ENCODE measurements around the gene FANCE.
"Not testable (repeated sequence)": the region's sequence is repeated elsewhere in the genome, so short reads cannot be mapped to it uniquely, and the experiment has no call there.

The FANCE gene

GRCh38 chr6:35432291-35432690 is 19.8 kb upstream of the FANCE start:
- no peak for DNase-seq (ENCODE audit: low read depth, low spot score)

- not testable (repeated sequence) for DNase-seq (ENCODE audit: low read depth, low spot score)
These were observed 19.4 kb upstream of the FANCE start for GRCh38 chr6:35432702-35433101.

DNA sequence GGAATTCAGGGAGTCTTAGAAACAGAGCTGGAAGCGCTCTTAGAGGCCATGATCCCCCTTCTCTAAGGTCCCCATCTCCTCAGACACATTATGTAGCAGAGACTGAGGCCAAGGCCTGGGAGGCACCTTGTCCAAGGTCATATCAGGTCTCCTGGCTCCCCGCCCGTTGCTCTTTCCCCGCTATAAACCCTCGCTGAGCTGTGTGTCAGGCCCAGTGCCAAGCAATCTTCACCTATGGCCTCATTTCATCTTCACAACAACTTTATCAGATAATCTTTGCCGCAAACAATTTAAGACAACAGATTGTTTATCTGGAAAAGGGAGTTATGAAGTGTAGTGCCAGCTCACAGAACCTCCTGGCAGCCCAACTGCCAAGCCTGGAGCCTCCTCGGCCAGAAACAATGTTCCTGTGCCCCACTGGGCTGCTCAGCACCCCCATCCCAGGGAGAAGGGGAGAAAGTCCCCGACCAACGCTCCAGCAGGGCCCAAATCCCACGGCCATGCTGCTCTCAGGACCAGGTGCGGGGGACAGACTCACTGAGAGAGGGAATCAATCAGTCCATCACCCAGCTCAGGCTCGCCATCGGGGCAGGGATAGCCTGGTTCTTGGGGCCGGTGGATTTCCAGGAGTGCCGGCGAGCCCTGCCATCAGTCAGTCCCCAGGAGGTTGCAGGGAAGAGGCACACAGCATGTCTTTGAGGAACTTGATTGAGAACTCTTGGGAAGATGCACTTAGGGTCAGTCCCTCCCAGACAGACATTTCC is 16.9 kb upstream of the FANCE start:
- DNase-seq (ENCODE audit: low read depth, low spot score): no peak

DNA sequence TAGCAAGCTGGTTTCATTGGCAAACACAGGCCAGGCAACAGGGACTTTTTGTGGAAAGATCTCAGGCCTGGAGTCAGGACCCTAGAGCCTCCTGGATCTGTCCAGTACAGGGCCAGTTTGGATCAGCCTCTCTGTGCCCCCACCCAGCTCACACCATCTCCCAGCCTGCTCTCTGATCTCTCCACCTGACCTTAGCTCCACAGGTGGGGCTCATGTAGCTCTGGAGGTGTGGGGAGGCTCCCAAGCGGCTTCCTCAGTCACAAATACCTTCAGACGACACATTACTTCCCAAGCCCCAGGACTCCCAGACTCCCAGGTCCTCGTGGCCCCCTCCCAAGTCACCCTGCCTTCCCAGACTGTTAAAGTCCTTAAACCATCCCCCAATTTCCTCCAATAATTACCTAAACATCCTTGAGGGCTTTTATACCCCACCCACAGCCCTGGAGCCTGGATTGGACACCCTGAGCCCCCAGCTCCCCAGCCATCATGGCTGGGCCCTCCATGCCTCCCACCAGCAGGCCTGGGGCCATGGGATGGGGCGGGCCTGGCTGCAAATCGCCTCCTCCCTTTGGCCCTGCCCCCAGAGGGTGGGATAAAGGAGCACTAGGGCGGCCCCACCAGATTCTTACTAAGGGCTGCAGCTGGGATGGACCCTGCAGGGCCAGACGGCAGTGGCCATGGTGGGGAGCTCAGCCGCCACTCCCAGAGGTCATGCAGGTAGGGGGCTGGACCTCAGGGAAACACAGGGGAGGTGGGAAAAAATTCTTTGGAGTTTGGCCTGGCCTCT is 15.9 kb upstream of the FANCE start:
- DNase-seq (ENCODE audit: low read depth, low spot score): no peak

GRCh38 chr6:35438378-35439065 is 13.6 kb upstream of the FANCE start:
- not testable (repeated sequence) for DNase-seq (ENCODE audit: low read depth, low spot score)

GRCh38 chr6:35439308-35439707 is 12.8 kb upstream of the FANCE start:
- DNase-seq (ENCODE audit: low read depth, low spot score): no peak

DNA sequence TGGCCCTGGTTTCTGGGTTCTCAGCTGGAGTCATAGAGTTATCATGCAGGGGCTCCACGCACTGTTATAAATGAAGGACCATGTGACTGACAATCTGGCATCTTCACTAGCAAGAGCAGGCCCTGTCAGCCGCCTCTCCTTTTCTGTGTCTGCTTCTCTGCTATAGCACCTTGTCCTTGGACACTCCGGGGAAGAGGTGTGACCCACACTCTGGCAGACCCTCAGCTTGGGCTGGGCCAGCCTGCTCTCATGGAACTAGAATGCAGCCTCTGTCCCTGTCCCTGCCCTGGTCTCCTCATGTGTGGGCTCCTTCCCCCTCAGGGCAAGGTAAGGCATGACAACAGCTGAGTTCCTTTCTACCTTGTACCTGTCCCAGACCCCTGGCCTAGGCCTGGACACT is 10.9 kb upstream of the FANCE start:
- no peak for DNase-seq (ENCODE audit: low read depth, low spot score)

GRCh38 chr6:35441642-35442041 is 10.5 kb upstream of the FANCE start:
- no peak for DNase-seq (ENCODE audit: low read depth, low spot score)

GRCh38 chr6:35442693-35443092 is 9.4 kb upstream of the FANCE start:
- DNase-seq (ENCODE audit: low read depth, low spot score): no peak

DNA sequence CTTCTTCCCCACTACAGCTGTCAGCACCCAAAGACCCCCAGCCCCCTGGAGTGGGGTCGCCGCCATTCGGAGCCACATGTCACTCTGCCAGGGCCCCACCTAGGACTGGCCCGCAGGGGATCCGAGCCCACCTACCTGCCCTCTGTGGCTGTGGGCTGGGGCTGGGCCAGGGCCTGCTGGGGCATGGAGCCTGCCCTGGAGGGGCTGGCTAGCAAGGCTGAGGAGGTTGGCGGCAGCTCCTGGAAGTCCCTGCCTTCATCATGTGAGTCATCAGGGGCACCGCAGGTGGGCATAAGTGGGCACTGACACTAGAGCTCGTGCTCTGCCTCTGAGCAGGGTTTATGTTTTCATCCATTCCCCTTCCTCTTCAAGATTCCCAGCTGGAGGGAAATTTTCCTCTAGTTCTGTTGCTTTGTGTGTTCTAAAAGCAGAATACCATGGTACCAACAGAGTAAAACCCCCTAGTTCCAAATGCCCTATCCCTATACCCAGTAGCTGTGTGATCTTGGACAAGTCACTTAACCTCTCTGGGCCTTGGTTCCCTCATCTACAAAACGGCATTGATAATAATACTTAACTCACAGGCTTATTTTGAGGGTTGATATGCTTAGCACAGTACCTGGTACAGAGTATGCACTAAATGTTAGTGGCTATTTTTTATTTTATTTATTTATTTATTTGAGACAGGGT is 8.7 kb upstream of the FANCE start:
- no peak for DNase-seq (ENCODE audit: low read depth, low spot score)

- DNase-seq (ENCODE audit: low read depth, low spot score): no peak
These were observed 6.4 kb upstream of the FANCE start for GRCh38 chr6:35445691-35446090.

DNA sequence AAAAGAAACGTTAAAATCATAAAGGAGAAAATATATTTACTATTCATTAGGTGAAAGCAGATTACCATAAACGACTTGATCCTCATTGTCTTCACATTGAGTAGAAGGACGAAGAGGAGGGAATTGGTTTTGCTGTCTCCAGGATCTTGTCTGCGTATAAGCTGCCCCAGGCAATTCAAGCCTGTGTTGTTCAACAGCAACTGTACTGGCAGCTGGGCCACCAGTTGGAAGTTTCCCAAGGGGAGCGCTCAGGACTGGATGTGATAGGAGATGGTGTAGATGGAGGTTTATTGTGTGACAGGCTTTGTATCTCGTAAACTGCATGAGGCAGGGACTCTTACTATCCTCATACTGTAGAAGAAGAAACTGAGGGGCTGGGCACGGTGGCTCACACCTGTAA is 3.9 kb upstream of the FANCE start:
- no peak for DNase-seq (ENCODE audit: low read depth, low spot score)

DNA sequence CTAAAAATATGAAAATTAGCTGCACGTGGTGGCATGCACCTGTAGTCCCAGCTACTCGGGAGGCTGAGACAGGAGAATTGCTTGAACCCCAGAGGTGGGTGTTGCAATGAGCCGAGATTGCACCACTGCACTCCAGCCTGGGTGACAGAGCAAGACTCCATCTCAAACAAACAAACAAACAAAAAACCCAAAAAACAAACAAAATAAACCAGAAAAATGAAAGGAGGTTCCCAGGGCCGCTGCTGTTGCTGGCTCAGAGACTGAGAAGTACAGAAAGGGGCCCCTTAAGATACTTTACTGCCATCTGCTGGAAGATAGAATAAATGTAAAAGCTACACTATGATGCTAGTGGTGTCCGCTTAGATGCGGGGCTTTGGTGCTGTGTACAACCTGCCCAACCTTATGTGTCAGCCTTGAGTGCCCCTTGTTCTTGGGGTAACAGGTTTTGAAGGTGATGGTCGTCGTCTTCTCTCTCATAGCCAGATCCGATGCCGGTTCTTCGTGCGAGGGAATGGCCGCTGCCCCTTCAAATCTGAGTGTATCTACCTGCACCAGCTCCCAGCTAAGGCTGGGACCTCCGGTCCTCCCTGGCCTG is 2.8 kb upstream of the FANCE start:
- DNase-seq (ENCODE audit: low read depth, low spot score): no peak

- no peak for DNase-seq (ENCODE audit: low read depth, low spot score)
These were observed 570 bp upstream of the FANCE start for GRCh38 chr6:35451354-35452182.

DNA sequence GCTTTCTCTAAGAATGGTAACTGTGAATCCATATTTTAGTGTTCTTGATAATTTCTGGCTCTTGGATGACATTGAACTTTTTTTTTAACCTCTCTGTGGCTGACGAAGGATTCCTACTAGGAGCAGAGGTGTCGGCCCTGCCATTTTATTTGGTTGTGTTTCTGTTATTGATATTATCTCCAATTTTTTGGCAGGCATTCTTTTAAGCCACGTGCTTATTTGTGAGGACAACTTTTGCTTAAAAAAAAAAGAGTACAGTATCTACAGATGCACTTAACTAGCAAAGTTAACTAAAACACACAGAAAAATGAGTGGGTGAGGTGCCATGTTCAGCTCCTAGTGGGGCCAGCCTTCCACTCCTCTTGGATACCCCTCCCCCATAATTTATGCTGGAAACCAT is 1.1 kb downstream of the FANCE start:
- no peak for DNase-seq (ENCODE audit: low read depth, low spot score)

DNA sequence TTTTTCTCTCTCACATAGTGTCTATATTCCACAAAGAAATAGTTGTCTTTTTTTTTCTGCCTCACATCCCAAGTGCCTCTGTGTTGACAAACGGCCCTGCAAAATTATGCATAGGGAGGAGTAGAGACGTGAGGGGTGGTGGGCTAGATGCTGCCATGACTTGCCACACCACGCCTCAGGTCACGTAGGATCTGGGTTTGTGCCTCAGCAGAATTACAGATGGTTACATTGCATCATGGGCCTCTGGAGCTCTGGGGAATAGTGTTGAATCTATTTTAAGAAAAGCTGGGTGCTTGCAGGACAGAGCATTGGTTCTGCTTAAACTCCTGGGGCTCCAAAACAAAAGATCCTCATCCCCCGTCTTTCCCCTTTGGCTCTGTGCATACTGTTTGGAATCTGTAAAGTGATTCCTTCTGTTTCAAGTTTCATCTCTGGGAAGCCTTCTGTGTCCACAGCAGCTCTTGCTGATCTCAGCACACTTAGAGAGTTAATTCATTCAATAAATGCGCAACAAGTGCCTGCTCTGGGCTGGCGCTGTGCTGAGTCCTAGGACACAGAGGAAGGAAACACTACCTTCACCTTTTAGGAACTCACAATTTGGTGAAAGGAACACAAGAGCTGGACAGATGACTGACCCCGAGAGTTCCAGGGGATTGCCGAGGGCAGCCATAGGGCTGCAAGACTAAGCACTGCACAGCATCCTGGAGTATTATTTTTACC is 2.4 kb downstream of the FANCE start:
- no peak for DNase-seq (ENCODE audit: low read depth, low spot score)

- no peak for DNase-seq (ENCODE audit: low read depth, low spot score)
These were observed 5.8 kb downstream of the FANCE start for GRCh38 chr6:35457907-35458306.

DNA sequence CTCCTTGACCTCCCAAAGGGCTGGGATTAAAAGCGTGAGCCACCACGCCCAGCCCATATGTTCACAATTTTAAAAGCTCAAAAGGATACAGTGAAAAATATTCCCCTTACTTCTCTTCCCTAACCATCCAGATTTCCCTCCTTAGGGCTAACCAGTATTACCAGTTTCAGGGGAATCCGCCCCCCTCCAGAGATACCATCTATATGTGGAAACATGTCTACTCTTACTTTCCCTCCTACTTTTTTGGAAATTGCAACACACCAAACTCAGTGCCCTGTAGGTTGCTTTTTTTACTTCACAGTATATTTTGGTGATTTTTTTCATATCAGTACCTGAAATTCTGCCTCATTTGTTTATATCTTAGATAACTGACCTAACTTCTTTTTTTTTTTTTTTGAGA is 9.1 kb downstream of the FANCE start:
- no peak for DNase-seq (ENCODE audit: low read depth, low spot score)

- no peak for DNase-seq (ENCODE audit: low read depth, low spot score)
These were observed 11.2 kb downstream of the FANCE start for GRCh38 chr6:35463292-35463691.

GRCh38 chr6:35465646-35466045 is 13.5 kb downstream of the FANCE start:
- no peak for DNase-seq (ENCODE audit: low read depth, low spot score)
